SHP77 treated with DMSO at 0.1 percent for 48 hours (cell line): ENCODE data around the gene TEKT2.

ENCODE experiments used
- DNase-seq: peaks from one replicate; lab custom pipeline; 2025; lab: John Stamatoyannopoulos, UW

TEKT2 gene

DNA sequence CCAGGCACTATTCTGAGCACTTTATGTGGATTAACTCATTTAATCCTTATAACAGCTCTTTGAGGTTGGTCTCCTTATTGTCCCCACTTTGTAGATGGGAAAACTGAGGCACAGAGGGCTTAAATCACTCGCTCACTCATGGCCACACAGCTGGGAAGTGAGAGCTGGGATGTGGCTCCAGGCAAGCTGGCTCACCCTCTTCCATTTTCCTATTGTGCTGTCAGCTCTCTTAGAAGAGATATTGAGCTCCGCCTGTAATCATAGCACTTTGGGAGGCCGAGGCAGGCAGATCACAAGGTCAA lies 45.0 kb downstream of the TEKT2 start:
- DNase-seq = no peak

DNA sequence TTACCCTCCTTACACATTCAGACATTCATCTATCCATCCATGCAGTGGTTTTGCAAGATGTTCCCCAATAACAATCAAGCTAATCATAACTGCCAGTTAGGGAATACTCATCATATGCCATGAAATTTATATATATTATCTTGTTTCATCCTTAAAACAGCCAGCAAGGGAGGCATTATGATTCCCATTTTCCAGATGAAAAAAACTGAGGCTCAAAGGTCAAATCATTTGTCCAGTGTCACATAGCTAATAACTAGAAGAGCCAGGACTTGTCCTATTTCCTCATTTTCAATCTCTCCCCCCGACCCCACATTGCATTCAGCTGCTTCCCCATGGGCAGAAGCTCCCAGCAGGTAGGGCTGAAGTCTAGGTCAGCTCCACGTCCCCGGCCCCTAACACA lies 48.1 kb downstream of the TEKT2 start:
- DNase-seq = no peak

DNA sequence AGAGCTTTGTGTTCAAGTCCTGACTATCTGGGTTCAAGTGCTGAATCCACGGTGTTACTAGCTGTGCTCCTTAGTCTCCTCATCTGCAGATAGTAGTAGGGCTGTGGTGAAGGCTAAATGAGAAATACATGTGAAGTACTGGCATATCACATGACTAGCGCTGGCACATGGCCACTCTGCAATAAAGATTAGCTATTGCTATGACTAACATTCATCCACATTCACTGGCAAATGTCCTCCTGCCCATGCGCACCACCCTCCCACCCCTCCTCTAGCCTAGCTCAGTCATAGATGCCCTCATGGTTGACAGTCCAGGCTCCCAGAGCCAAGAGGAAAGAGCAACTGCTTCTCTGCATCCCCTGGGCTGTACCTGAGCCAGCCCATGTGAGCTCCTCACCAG lies 49.6 kb downstream of the TEKT2 start:
- DNase-seq = peak; percentile 19

DNA sequence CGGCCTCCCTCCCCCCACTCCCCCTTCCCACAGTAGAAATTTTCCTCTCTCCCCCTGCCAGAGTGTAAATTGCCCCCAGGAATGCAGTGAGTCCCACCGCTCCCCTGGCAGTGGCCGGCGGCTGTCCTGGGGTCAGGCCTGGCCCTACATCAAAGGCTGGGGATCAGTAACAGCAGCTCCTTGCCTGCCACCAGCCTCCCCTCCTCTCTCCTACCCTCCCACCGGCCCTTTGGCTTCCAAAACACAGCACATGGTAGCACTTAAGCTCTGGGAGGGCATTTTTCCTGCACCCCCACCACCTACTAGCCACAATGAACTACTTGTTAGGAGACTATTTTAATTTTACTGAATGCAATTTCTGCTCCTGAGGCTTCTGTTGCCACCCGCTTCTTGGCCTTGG lies 50.1 kb downstream of the TEKT2 start:
- no peak for DNase-seq

DNA sequence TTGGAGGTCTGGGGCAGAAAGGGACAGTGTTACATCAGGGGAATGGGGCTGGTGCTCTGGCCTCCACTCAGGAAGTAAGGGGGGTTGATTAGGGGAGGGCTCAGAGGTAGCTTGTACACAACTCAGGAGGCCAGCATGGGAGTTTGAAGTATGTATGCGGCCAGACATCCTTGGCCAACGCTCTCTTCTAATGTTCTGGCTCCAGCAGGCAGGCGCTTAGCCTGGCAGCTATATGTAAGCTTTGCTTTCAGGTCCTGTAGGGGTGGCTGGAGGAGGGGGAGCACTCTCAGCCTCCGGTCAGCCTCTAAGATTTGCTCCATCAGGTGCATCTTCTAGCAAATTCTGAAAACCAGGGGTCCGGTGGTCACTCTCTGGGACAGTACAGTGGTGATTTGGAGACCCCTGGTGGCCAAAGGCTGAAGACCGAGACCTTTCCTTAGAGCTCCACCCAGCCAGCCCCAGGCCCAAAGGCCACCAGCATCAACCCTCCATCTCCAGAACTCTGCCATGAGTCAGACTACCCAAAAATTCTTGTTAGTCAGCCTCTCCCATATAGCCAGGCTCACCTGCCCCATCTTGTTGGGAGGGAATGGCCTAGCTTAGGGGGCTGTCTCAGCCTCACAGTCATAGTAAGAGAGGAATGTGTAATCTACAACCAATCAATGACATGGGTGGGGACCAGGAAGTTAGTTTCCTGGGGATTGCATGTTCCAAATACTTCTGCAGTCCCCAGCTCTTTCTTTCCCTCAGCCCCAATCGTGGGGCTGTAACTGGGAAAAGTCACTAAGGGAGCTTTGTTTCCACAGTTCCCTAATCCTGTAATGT lies 50.8 kb downstream of the TEKT2 start:
- peak; percentile 3 for DNase-seq

DNA sequence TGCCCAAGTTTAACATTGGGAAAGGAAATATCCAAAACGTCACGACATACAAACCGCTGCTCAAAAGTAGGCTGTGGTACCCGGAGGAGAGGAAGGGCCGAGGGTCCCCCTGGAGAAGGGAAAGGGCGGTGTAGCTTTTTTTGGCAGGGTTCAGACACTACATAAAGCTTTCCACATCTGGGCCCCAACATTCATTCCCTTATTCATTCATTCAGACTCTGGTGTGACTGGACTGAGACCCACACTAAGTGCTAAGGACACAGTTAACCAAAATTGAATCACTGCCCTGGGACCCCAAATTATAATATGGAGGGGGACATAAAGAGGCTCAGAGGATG lies 51.4 kb downstream of the TEKT2 start:
- DNase-seq = no peak

DNA sequence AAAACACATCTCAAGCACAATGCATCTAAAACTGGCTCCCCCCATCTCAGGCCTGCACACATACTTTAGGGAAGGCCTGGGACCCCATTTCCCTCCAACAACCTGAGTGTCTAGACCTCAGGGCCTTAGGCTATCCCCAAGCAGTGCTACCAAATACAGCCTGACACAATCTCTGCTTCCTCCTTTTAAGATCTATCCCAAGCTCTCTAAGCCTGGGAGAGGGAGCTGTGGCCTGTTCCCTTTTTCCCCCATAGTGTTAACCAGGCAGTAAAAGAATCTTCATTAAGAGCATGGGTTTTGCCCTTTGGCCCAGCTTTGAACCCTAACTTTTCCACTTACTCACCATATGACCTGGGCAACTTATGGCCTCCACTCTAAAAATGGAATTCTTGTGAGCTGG lies 51.9 kb downstream of the TEKT2 start:
- DNase-seq = no peak

DNA sequence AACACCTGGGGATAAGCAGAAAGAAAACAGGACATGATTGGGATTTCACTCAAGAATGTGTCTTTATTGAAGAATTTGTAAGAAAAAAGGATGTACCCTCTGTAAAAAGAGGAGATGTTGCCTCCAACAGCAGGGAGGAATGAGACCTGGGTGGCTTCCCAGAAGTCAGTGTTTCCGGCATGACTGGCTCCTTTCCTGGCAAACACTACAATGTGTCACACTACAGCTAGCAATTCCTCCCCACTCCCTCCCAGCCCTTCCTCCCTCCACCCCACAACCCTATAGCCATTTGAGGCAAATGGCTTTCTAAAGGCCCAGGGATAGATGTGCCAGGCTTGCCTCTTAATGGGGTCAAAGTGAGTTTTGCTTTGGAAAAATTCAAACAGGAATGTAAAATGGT lies 52.6 kb downstream of the TEKT2 start:
- no peak for DNase-seq

DNA sequence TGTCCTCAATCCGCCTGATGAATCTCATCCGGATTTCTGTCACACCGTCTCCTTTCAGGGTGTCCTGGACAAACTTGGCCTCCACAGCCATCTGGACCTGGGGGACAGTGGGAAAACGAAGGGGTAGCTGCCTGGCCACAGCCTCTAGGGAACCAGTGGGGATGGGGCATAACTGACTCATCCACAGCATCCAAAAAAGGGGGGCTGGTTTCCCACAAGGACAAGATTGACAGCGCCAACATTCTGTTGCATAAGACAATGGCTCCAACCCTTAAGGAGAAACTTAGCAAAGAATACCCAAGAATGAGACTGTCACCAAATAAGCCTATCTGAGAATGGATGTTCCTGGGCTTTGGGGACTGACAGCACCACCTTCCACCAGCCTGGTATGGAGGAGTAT lies 53.3 kb downstream of the TEKT2 start:
- no peak for DNase-seq

DNA sequence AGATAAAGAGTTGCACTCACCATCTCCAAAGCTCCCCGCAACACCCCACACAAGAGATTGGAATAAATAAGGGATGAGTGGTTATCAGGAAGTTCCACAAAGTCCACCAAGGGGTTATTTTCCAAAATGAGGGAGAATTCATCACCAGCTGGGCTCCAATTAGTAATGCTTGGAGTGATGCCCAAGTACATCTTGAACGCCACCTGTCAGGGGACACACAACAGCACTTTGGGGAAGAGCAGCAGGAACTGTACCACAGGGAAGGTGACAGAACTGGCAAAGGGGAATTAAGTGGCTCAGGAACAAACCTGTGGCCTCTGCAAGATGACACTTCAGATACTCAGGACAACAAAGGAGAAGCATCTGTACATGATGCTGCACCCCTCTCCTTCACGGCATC lies 53.9 kb downstream of the TEKT2 start:
- no peak for DNase-seq
